Activated naive CD4-positive, alpha-beta T cell treated with anti-CD3 and anti-CD28 coated beads, Interleukin-2, amount 10 ng/mL, durations not matched to agents 7 days and 5 days (primary cell): ENCODE data around the gene CDCP2.
"Not testable (repeated sequence)": the region's sequence is repeated elsewhere in the genome, so short reads cannot be mapped to it uniquely, and the experiment has no call there.

Source experiments
- CTCF ChIA-PET: fragments of 350-600 bp; sonication (Branson Sonifier 250); formaldehyde crosslinking; loops from one replicate; lab custom pipeline; 2021; ENCODE audit warnings: antibody characterized with exemption; lab: Charles Lee
- DNase-seq: peaks from one replicate; pipeline ENCODE4 v3.0.0-alpha.2; 2020
- H3K27ac Mint-ChIP-seq: one replicate; pipeline ENCODE4 v1.8.0; 2021; ENCODE audit warnings: mild to moderate bottlenecking, moderate library complexity, mixed read lengths
- H3K27me3 Mint-ChIP-seq: one replicate; pipeline ENCODE4 v1.8.0; 2021; ENCODE audit warnings: mild to moderate bottlenecking, mixed read lengths
- H3K36me3 Mint-ChIP-seq: one replicate; pipeline ENCODE4 v1.8.0; 2021; ENCODE audit warnings: mixed read lengths
- H3K4me1 Mint-ChIP-seq: one replicate; pipeline ENCODE4 v1.8.0; 2021; ENCODE audit warnings: mixed read lengths
- H3K4me3 Mint-ChIP-seq: one replicate; pipeline ENCODE4 v1.8.0; 2021; ENCODE audit warnings: mild to moderate bottlenecking, moderate library complexity, mixed read lengths
- H3K9me3 Mint-ChIP-seq: one replicate; pipeline ENCODE4 v1.8.0; 2021; ENCODE audit warnings: mixed read lengths

The CDCP2 gene

GRCh38 chr1:54109129-54110090 lies 43.4 kb downstream of the CDCP2 start:
- Mint-ChIP-seq H3K27me3 (no peaks in the 10 kb centered on the region), H3K4me1 (no peaks in the 10 kb centered on the region), H3K27ac (no peak overlapping the region), H3K4me3 (no peak overlapping the region), H3K36me3 (no peaks in the 10 kb centered on the region), H3K9me3 (no peaks in the 10 kb centered on the region)
- DNase-seq: no peak
- CTCF ChIA-PET: no interaction called here

- Mint-ChIP-seq H3K27me3 (no peaks in the 10 kb centered on the region), H3K4me1 (no peaks in the 10 kb centered on the region), H3K4me3 (no peak overlapping the region), H3K27ac (no peak overlapping the region), H3K9me3 (no peaks in the 10 kb centered on the region), H3K36me3 (peaks cover under 1% of the 10 kb centered on the region)
- CTCF ChIA-PET: no interaction called here
- DNase-seq: no peak
Observed at GRCh38 chr1:54108156-54108555, 44.6 kb downstream of the CDCP2 start.

- no peaks in the 10 kb centered on the region for H3K9me3 Mint-ChIP-seq
- H3K36me3 Mint-ChIP-seq: peaks cover 11% of the 10 kb centered on the region
- no peak for DNase-seq
- no peaks in the 10 kb centered on the region for H3K4me1 Mint-ChIP-seq
- CTCF ChIA-PET: no interaction called here
- H3K27me3 Mint-ChIP-seq: no peaks in the 10 kb centered on the region
- no peak overlapping the region for H3K27ac Mint-ChIP-seq
- H3K4me3 Mint-ChIP-seq: no peak overlapping the region
Observed at GRCh38 chr1:54107131-54107530, 45.7 kb downstream of the CDCP2 start.

GRCh38 chr1:54105736-54106269 lies 47.0 kb downstream of the CDCP2 start:
- H3K36me3 Mint-ChIP-seq: peaks cover 19% of the 10 kb centered on the region
- no peak for DNase-seq
- no peak overlapping the region for H3K4me3 Mint-ChIP-seq
- H3K4me1 Mint-ChIP-seq: no peaks in the 10 kb centered on the region
- no peaks in the 10 kb centered on the region for H3K9me3 Mint-ChIP-seq
- no peaks in the 10 kb centered on the region for H3K27me3 Mint-ChIP-seq
- CTCF ChIA-PET: no interaction called here
- H3K27ac Mint-ChIP-seq: no peak overlapping the region

GRCh38 chr1:54105080-54105479 lies 47.7 kb downstream of the CDCP2 start:
- no peaks in the 10 kb centered on the region for H3K27me3 Mint-ChIP-seq
- CTCF ChIA-PET: no interaction called here
- no peak for DNase-seq
- peaks cover 21% of the 10 kb centered on the region for H3K36me3 Mint-ChIP-seq
- H3K4me3 Mint-ChIP-seq: no peak overlapping the region
- H3K27ac Mint-ChIP-seq: no peak overlapping the region
- no peaks in the 10 kb centered on the region for H3K9me3 Mint-ChIP-seq
- no peaks in the 10 kb centered on the region for H3K4me1 Mint-ChIP-seq

GRCh38 chr1:54104613-54105012 lies 48.2 kb downstream of the CDCP2 start:
- not testable (repeated sequence) for H3K4me3 Mint-ChIP-seq, H3K27me3 Mint-ChIP-seq, H3K27ac Mint-ChIP-seq, H3K4me1 Mint-ChIP-seq, H3K9me3 Mint-ChIP-seq, DNase-seq
- H3K36me3 Mint-ChIP-seq: peaks cover 21% of the 10 kb centered on the region
- CTCF ChIA-PET: interaction anchor here (1.6 kb wide), 1 partner anchor 9 kb away, joined by 5 read pairs; no protein-coding TSS in a partner anchor

GRCh38 chr1:54103414-54103813 lies 49.4 kb downstream of the CDCP2 start:
- no peak overlapping the region for H3K4me3 Mint-ChIP-seq
- DNase-seq: no peak
- H3K4me1 Mint-ChIP-seq: no peaks in the 10 kb centered on the region
- H3K36me3 Mint-ChIP-seq: peaks cover 28% of the 10 kb centered on the region
- CTCF ChIA-PET: interaction anchor here (1.6 kb wide), 1 partner anchor 8 kb away, joined by 5 read pairs; no protein-coding TSS in a partner anchor
- no peaks in the 10 kb centered on the region for H3K9me3 Mint-ChIP-seq
- no peaks in the 10 kb centered on the region for H3K27me3 Mint-ChIP-seq
- H3K27ac Mint-ChIP-seq: no peak overlapping the region

- Mint-ChIP-seq H3K4me1 (no peaks in the 10 kb centered on the region), H3K36me3 (peaks cover 35% of the 10 kb centered on the region), H3K9me3 (no peaks in the 10 kb centered on the region), H3K27ac (no peak overlapping the region), H3K27me3 (no peaks in the 10 kb centered on the region), H3K4me3 (no peak overlapping the region)
- no peak for DNase-seq
- CTCF ChIA-PET: interaction anchor here (2.9 kb wide), 1 partner anchor 19 kb away, joined by 9 read pairs; no protein-coding TSS in a partner anchor
Observed at GRCh38 chr1:54100500-54100899, 52.3 kb downstream of the CDCP2 start.

GRCh38 chr1:54099061-54099610 lies 53.7 kb downstream of the CDCP2 start:
- H3K27me3 Mint-ChIP-seq: no peaks in the 10 kb centered on the region
- CTCF ChIA-PET: interaction anchor here (1.0 to 2.9 kb wide), 4 partner anchors 17 to 400 kb away, joined by 3 to 9 read pairs (median 4); no protein-coding TSS in a partner anchor
- no peak for DNase-seq
- no peak overlapping the region for H3K27ac Mint-ChIP-seq
- H3K9me3 Mint-ChIP-seq: no peaks in the 10 kb centered on the region
- peaks cover 36% of the 10 kb centered on the region for H3K36me3 Mint-ChIP-seq
- H3K4me3 Mint-ChIP-seq: no peak overlapping the region
- H3K4me1 Mint-ChIP-seq: no peaks in the 10 kb centered on the region

- H3K4me3 Mint-ChIP-seq: no peak overlapping the region
- H3K36me3 Mint-ChIP-seq: peaks cover 25% of the 10 kb centered on the region
- no peaks in the 10 kb centered on the region for H3K4me1 Mint-ChIP-seq
- H3K27me3 Mint-ChIP-seq: no peaks in the 10 kb centered on the region
- H3K9me3 Mint-ChIP-seq: no peaks in the 10 kb centered on the region
- CTCF ChIA-PET: no interaction called here
- H3K27ac Mint-ChIP-seq: no peak overlapping the region
- DNase-seq: no peak
Observed at GRCh38 chr1:54096877-54097240, 55.9 kb downstream of the CDCP2 start.

GRCh38 chr1:54096227-54096876 lies 56.4 kb downstream of the CDCP2 start:
- Mint-ChIP-seq H3K4me1 (no peaks in the 10 kb centered on the region), H3K27me3 (no peaks in the 10 kb centered on the region), H3K9me3 (no peaks in the 10 kb centered on the region), H3K4me3 (no peak overlapping the region), H3K36me3 (peaks cover 22% of the 10 kb centered on the region), H3K27ac (no peak overlapping the region)
- CTCF ChIA-PET: no interaction called here
- no peak for DNase-seq

- CTCF ChIA-PET: interaction anchor here (1.2 kb wide), 1 partner anchor 8 kb away, joined by 5 read pairs; no protein-coding TSS in a partner anchor
- Mint-ChIP-seq H3K9me3 (no peaks in the 10 kb centered on the region), H3K27me3 (no peaks in the 10 kb centered on the region), H3K4me1 (no peaks in the 10 kb centered on the region), H3K27ac (no peak overlapping the region), H3K36me3 (peaks cover 18% of the 10 kb centered on the region), H3K4me3 (no peak overlapping the region)
- no peak for DNase-seq
Observed at GRCh38 chr1:54095546-54096226, 57.1 kb downstream of the CDCP2 start.

- H3K27me3 Mint-ChIP-seq, H3K4me1 Mint-ChIP-seq, H3K27ac Mint-ChIP-seq, H3K9me3 Mint-ChIP-seq, DNase-seq, H3K4me3 Mint-ChIP-seq: not testable (repeated sequence)
- peaks cover 16% of the 10 kb centered on the region for H3K36me3 Mint-ChIP-seq
- CTCF ChIA-PET: interaction anchor here (1.1 to 1.2 kb wide), 2 partner anchors 9 to 13 kb away, joined by 5 to 6 read pairs; no protein-coding TSS in a partner anchor
Observed at GRCh38 chr1:54094730-54095105, 58.1 kb downstream of the CDCP2 start.
